ENCODE measurements around the gene WDR81.

WDR81 gene

GRCh38 chr17:1709971-1710806 lies 14.3 kb upstream of the WDR81 start, which contains the start of gene TLCD2:
TSS of gene TLCD2 (minus strand) at chr17:1710377. CDS start at chr17:1710242, 135 bp downstream.
- Histone ChIP-seq H3K79me1 (ENCODE audit: low read length) (peaks cover 5% of the 10 kb centered on the region), H3K56ac (ENCODE audit: low read length) (peak within 1 kb of the TSS; percentile 89), H3K27me3 (ENCODE audit: insufficient read depth, low read length, poor library complexity) (no peaks in the 10 kb centered on the region), H2AK5ac (ENCODE audit: low read length) (no peak within 1 kb of the TSS), H4K5ac (ENCODE audit: low read length) (no peak within 1 kb of the TSS), H4K8ac (ENCODE audit: low read depth, low read length) (no peak within 1 kb of the TSS), H3K4me3 (ENCODE audit: low read length) (peak within 1 kb of the TSS; percentile 46), H3K27ac (ENCODE audit: low read depth, low read length) (no peak within 1 kb of the TSS), H2BK120ac (ENCODE audit: low read depth, low read length) (no peak within 1 kb of the TSS), H3K18ac (ENCODE audit: low read length) (peak within 1 kb of the TSS; percentile 75), H3K4me1 (ENCODE audit: control insufficient read depth, low read depth, low read length) (no peaks in the 10 kb centered on the region), H3K4me2 (ENCODE audit: low read length) (peak within 1 kb of the TSS; percentile 63), H2BK5ac (ENCODE audit: low read length) (no peak within 1 kb of the TSS), H3K4ac (ENCODE audit: low read depth, low read length) (no peak within 1 kb of the TSS), H3K79me2 (ENCODE audit: control insufficient read depth, insufficient read depth, low read length) (peaks cover 2% of the 10 kb centered on the region), H3K23ac (ENCODE audit: low read length) (no peak within 1 kb of the TSS), H3K9ac (ENCODE audit: low read length) (peak within 1 kb of the TSS; percentile 77), H2BK15ac (replicated peaks; ENCODE audit: low read depth) (no peak within 1 kb of the TSS), H3K36me3 (ENCODE audit: control insufficient read depth, insufficient read depth, low read length) (no peaks in the 10 kb centered on the region)
- DNase-seq, result peak; percentile 59
- no CpG with 5 or more reads among the region's 83 CpGs for WGBS (ENCODE audit: extremely low coverage, insufficient coverage, low lambda C conversion rate)

DNA sequence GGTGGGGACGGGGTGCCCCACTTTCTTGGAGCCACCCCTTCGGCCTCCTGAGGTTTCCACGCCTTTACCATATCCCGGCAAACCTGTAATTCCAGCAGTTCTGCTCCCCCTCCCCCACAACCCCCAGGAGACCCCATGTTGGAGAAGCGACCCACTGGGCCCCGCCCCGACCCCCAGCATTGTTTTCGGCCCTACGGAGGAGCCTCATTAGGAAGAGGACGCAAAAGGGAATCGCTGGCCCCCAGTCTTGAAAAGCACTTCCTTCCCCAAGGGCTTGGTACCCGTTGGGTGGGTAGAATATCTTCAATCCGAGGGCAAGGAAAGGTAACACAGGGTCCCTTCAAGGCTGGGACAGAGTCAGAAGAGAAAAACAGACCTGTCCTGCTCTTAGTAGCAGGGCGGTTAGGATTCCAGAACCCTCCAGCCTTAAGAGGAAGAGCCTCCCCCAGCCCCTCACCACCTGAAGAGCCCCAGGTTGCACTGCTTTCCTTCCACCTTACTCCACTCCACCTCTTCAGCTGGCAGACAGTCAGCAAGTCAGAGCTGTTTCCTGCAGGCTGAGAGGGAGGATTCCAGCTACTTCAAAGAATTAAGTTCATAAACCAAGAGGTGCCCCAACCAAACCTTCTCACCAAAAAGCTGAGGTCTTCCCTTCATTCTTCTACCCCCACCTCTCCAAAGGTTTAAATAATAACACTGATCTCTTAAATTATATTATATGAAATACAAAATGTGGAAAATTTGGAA lies 13.5 kb upstream of the WDR81 start:
- peak; percentile 68 for DNase-seq
- H4K5ac ChIP-seq (ENCODE audit: low read length), result no peak overlapping the region

DNA sequence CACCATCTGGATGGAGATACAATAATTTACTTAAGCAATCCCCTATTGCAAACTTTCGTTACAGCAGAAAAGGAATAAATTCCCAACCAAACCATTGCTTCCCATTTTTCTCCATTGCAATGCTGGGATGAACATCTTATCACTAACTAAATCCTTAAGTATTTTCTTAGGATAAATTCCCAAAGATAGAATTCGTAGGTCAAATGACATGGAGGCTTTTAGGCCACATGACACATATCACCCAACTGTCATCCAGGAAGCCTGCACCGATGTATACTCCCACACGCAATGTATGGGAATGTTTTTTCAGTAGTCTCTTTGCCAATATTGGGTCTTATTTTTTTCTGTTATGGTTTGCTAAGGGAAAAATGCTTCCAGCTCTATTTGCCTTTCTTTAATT lies 12.7 kb upstream of the WDR81 start:
- WGBS (ENCODE audit: extremely low coverage, insufficient coverage, low lambda C conversion rate), result no CpG with 5 or more reads among the region's 4 CpGs
- Histone ChIP-seq H3K18ac (ENCODE audit: low read length) (no peak overlapping the region), H3K4me2 (ENCODE audit: low read length) (no peak overlapping the region), H3K36me3 (ENCODE audit: control insufficient read depth, insufficient read depth, low read length) (no peaks in the 10 kb centered on the region), H4K5ac (ENCODE audit: low read length) (no peak overlapping the region), H3K4me3 (ENCODE audit: low read length) (no peak overlapping the region), H3K27ac (ENCODE audit: low read depth, low read length) (no peak overlapping the region), H3K4me1 (ENCODE audit: control insufficient read depth, low read depth, low read length) (no peaks in the 10 kb centered on the region), H2BK5ac (ENCODE audit: low read length) (no peak overlapping the region), H3K23ac (ENCODE audit: low read length) (no peak overlapping the region), H3K79me2 (ENCODE audit: control insufficient read depth, insufficient read depth, low read length) (peaks cover 2% of the 10 kb centered on the region), H2BK120ac (ENCODE audit: low read depth, low read length) (no peak overlapping the region), H2BK15ac (replicated peaks; ENCODE audit: low read depth) (no peak overlapping the region), H3K27me3 (ENCODE audit: insufficient read depth, low read length, poor library complexity) (no peaks in the 10 kb centered on the region), H3K56ac (ENCODE audit: low read length) (no peak overlapping the region), H3K4ac (ENCODE audit: low read depth, low read length) (no peak overlapping the region), H3K79me1 (ENCODE audit: low read length) (peaks cover 5% of the 10 kb centered on the region), H4K8ac (ENCODE audit: low read depth, low read length) (no peak overlapping the region), H2AK5ac (ENCODE audit: low read length) (no peak overlapping the region), H3K9ac (ENCODE audit: low read length) (no peak overlapping the region)
- DNase-seq, result no peak

More for the DNA sequence above, 13.5 kb upstream of the WDR81 start:
- H2BK5ac ChIP-seq (ENCODE audit: low read length), result no peak overlapping the region
- peak overlapping the region; percentile 77 for H3K9ac ChIP-seq (ENCODE audit: low read length)
- no peak overlapping the region for H4K8ac ChIP-seq (ENCODE audit: low read depth, low read length)
- H2AK5ac ChIP-seq (ENCODE audit: low read length), result no peak overlapping the region
- no peak overlapping the region for H3K4ac ChIP-seq (ENCODE audit: low read depth, low read length)
- no peak overlapping the region for H3K18ac ChIP-seq (ENCODE audit: low read length)
- no peaks in the 10 kb centered on the region for H3K27me3 ChIP-seq (ENCODE audit: insufficient read depth, low read length, poor library complexity)
- peaks cover 2% of the 10 kb centered on the region for H3K79me2 ChIP-seq (ENCODE audit: control insufficient read depth, insufficient read depth, low read length)
- H3K4me3 ChIP-seq (ENCODE audit: low read length), result peak overlapping the region; percentile 43
- H3K23ac ChIP-seq (ENCODE audit: low read length), result no peak overlapping the region
- no CpG with 5 or more reads among the region's 14 CpGs for WGBS (ENCODE audit: extremely low coverage, insufficient coverage, low lambda C conversion rate)
- H3K4me1 ChIP-seq (ENCODE audit: control insufficient read depth, low read depth, low read length), result no peaks in the 10 kb centered on the region
- peak overlapping the region; percentile 63 for H3K4me2 ChIP-seq (ENCODE audit: low read length)
- no peak overlapping the region for H3K27ac ChIP-seq (ENCODE audit: low read depth, low read length)
- H2BK120ac ChIP-seq (ENCODE audit: low read depth, low read length), result no peak overlapping the region
- H3K36me3 ChIP-seq (ENCODE audit: control insufficient read depth, insufficient read depth, low read length), result no peaks in the 10 kb centered on the region
- peaks cover 5% of the 10 kb centered on the region for H3K79me1 ChIP-seq (ENCODE audit: low read length)
- no peak overlapping the region for H2BK15ac ChIP-seq (replicated peaks; ENCODE audit: low read depth)
- H3K56ac ChIP-seq (ENCODE audit: low read length), result peak overlapping the region; percentile 89

- no peak overlapping the region for H4K5ac ChIP-seq (ENCODE audit: low read length)
- H3K9ac ChIP-seq (ENCODE audit: low read length), result no peak overlapping the region
- H3K4me1 ChIP-seq (ENCODE audit: control insufficient read depth, low read depth, low read length), result no peaks in the 10 kb centered on the region
- H3K23ac ChIP-seq (ENCODE audit: low read length), result no peak overlapping the region
- no peak overlapping the region for H2BK120ac ChIP-seq (ENCODE audit: low read depth, low read length)
- H2BK15ac ChIP-seq (replicated peaks; ENCODE audit: low read depth), result no peak overlapping the region
- peaks cover 5% of the 10 kb centered on the region for H3K79me1 ChIP-seq (ENCODE audit: low read length)
- H3K4me2 ChIP-seq (ENCODE audit: low read length), result no peak overlapping the region
- H3K4me3 ChIP-seq (ENCODE audit: low read length), result no peak overlapping the region
- no peak overlapping the region for H3K56ac ChIP-seq (ENCODE audit: low read length)
- H2BK5ac ChIP-seq (ENCODE audit: low read length), result no peak overlapping the region
- no peaks in the 10 kb centered on the region for H3K27me3 ChIP-seq (ENCODE audit: insufficient read depth, low read length, poor library complexity)
- H3K18ac ChIP-seq (ENCODE audit: low read length), result no peak overlapping the region
- no peak overlapping the region for H2AK5ac ChIP-seq (ENCODE audit: low read length)
- no peak for DNase-seq
- peaks cover 2% of the 10 kb centered on the region for H3K79me2 ChIP-seq (ENCODE audit: control insufficient read depth, insufficient read depth, low read length)
- H3K27ac ChIP-seq (ENCODE audit: low read depth, low read length), result no peak overlapping the region
- H3K4ac ChIP-seq (ENCODE audit: low read depth, low read length), result no peak overlapping the region
- H3K36me3 ChIP-seq (ENCODE audit: control insufficient read depth, insufficient read depth, low read length), result no peaks in the 10 kb centered on the region
- WGBS (ENCODE audit: extremely low coverage, insufficient coverage, low lambda C conversion rate), result no CpG with 5 or more reads among the region's 8 CpGs
- H4K8ac ChIP-seq (ENCODE audit: low read depth, low read length), result no peak overlapping the region
Measured at GRCh38 chr17:1712271-1712670, 12.2 kb upstream of the WDR81 start.

DNA sequence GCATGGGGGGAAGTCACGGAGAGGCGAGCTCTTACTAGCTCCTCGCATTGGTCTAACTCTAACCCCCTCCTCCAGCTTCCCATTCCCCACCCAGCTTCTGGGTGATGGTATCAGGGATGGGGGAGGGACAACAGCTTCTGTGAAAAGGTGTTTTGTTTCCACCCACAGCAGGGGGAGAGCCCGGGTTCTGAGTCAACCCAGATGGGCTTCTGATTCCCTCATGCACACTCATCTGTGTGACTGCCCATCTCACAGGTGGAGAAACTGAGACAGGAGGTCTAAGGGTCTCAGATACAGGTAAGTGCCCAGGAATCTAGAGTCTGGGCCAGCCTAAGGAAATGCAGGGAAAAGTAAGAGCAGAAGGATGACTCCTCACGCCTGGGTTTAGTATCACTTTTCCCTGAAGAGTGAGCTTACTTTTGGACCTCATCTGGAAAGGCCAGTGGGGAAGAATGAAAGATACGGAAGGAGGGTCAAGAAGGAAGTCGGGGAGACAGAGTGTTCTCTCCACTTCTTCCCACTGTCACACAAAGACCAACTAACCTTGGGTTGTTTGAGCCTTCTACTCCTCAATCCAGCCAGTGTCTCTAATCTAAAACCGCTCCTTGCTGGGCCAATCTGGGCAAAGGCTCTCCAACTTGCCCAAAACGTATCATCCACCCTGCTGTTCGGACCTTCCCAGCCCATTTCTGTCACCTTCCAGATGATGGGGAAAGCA lies 11.2 kb upstream of the WDR81 start:
- Histone ChIP-seq H3K36me3 (ENCODE audit: control insufficient read depth, insufficient read depth, low read length) (no peaks in the 10 kb centered on the region), H2AK5ac (ENCODE audit: low read length) (no peak overlapping the region), H2BK120ac (ENCODE audit: low read depth, low read length) (no peak overlapping the region), H4K5ac (ENCODE audit: low read length) (no peak overlapping the region), H3K4me3 (ENCODE audit: low read length) (no peak overlapping the region), H3K79me2 (ENCODE audit: control insufficient read depth, insufficient read depth, low read length) (peaks cover 2% of the 10 kb centered on the region), H3K23ac (ENCODE audit: low read length) (no peak overlapping the region), H4K8ac (ENCODE audit: low read depth, low read length) (no peak overlapping the region), H3K27me3 (ENCODE audit: insufficient read depth, low read length, poor library complexity) (no peaks in the 10 kb centered on the region), H3K4me1 (ENCODE audit: control insufficient read depth, low read depth, low read length) (peaks cover 4% of the 10 kb centered on the region), H3K27ac (ENCODE audit: low read depth, low read length) (no peak overlapping the region), H3K4ac (ENCODE audit: low read depth, low read length) (no peak overlapping the region), H3K9ac (ENCODE audit: low read length) (peak overlapping the region; percentile 16), H3K56ac (ENCODE audit: low read length) (no peak overlapping the region), H3K4me2 (ENCODE audit: low read length) (no peak overlapping the region), H2BK5ac (ENCODE audit: low read length) (no peak overlapping the region), H2BK15ac (replicated peaks; ENCODE audit: low read depth) (no peak overlapping the region), H3K79me1 (ENCODE audit: low read length) (peaks cover 5% of the 10 kb centered on the region), H3K18ac (ENCODE audit: low read length) (no peak overlapping the region)
- DNase-seq, result no peak
- no CpG with 5 or more reads among the region's 10 CpGs for WGBS (ENCODE audit: extremely low coverage, insufficient coverage, low lambda C conversion rate)

All from mesendoderm (in vitro differentiated cells).